ENCODE data around the gene REL.
"Not testable (repeated sequence)": the region's sequence is repeated elsewhere in the genome, so short reads cannot be mapped to it uniquely, and the experiment has no call there.

Gene REL

DNA sequence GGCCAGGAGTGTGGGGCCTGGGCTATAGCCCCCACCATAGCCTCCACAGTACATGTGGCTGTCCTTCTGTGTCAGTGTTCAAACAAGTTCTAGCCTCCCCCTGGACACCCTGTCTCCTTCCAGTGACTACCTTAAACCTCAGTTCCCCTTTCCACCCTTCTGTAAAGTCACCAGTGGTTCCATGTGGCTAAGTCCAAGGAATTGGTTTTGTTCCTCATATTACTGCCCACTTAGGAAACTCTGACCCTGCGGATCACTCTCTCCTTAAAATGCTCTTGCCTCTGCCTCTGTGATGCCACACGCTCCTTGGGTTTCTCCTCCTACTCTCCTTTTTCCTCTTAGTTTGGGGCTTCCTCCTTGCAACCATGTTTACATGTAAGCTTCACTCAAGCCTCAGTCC lies 27.8 kb upstream of the REL start:
- no peak for DNase-seq (ENCODE audit: low spot score)
- TF ChIP-seq, protein P1, sequence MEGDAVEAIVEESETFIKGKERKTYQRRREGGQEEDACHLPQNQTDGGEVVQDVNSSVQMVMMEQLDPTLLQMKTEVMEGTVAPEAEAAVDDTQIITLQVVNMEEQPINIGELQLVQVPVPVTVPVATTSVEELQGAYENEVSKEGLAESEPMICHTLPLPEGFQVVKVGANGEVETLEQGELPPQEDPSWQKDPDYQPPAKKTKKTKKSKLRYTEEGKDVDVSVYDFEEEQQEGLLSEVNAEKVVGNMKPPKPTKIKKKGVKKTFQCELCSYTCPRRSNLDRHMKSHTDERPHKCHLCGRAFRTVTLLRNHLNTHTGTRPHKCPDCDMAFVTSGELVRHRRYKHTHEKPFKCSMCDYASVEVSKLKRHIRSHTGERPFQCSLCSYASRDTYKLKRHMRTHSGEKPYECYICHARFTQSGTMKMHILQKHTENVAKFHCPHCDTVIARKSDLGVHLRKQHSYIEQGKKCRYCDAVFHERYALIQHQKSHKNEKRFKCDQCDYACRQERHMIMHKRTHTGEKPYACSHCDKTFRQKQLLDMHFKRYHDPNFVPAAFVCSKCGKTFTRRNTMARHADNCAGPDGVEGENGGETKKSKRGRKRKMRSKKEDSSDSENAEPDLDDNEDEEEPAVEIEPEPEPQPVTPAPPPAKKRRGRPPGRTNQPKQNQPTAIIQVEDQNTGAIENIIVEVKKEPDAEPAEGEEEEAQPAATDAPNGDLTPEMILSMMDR (IDR thresholded peaks at IDR 0.05; ENCODE audit: extremely low read depth, missing control alignments): no peak

DNA sequence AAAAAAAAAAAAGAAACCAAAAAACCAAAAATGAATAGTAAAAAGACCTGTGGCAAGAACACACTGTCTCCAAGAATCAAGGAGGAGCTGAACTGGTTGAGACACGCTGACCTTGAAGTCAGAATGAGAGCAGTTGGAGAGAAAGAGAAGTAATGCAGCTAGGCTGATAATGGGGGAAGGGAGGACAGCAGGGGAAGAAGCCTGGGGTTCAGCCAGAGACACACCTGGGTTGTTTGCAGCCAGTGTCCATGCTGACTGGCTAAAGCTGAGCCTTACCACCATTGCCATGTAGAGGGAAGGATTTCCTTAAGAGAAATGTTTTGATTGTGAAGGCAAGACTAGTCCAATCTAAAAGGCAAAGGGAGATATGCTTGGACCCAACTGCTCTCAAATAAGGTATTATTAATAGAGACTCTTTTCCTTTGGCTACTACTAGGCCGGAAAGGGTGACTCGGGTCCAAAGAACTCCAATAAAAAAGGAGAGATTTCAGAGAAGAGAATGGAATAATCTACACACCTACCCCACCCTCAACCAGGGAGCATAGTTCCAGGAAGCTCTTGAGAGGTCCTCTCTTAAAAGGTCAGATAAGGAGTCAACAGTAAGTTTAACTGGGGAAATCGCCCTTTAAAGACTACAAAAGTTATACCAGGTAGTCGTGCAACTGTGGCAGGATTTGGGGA lies 25.2 kb upstream of the REL start:
- TF ChIP-seq, protein P1 (IDR thresholded peaks at IDR 0.05; ENCODE audit: extremely low read depth, missing control alignments): no peak
- DNase-seq (ENCODE audit: low spot score): no peak

DNA sequence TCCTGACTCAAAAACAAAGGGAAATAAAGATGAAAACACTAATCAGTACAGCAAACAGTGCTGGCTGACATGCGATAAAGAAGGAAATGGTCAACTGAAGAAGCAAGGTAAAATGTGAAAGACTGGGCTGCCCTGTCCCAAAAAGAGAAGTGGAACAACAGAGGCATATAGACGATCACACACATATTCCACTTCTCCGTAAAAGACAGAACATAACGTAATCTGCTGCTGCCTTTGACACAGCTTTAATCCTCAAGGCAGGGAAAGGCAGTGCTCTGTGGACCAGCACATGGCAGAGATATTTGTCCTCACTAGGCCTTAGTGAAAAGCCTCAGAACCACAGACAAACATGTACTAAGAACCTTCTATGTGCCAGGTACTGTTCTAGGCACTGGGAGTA lies 24.3 kb upstream of the REL start:
- no peak for DNase-seq (ENCODE audit: low spot score)
- TF ChIP-seq, protein P1 (IDR thresholded peaks at IDR 0.05; ENCODE audit: extremely low read depth, missing control alignments): no peak

DNA sequence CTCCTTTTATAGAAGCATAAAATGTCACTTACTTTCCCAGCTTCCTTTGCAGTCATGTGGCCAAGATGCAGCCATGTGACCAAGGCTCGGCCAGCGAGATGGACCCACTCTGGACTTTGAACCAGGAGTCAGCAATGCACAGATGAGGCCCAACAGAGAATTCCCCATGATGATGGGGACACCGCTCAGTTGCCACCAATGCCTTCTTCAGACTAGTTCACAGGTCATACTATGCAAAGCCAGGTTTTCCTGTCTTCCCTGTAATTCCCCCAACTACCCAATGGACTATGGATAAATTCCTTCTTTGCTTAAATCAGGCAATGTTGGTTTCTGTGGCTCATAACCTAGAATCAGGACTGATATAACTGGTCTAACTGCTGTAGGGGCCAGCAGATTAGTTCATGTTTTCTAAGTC lies 22.5 kb upstream of the REL start:
- TF ChIP-seq, protein P1 (IDR thresholded peaks at IDR 0.05; ENCODE audit: extremely low read depth, missing control alignments): no peak
- no peak for DNase-seq (ENCODE audit: low spot score)

DNA sequence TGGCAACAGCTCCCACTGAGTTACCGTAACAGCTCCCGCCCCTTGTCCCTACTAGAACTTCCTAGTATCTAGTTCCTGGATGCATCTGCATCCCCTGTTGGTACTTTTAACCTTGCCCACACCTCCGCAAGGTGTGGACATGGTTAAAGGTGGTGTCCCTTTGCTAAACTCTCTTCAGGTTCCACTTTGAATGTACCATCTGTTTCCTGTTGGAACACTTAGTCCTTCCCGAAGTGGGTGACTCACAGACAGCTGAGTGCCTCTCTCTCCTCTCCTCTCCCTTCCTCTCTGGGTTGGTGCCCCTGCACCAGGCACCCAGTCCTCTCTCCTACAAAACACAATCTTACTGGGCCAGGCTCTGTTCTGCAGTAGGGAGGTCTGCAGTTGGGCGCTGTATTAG lies 19.6 kb upstream of the REL start:
- no peak for DNase-seq (ENCODE audit: low spot score)
- TF ChIP-seq, protein P1 (IDR thresholded peaks at IDR 0.05; ENCODE audit: extremely low read depth, missing control alignments): no peak

DNA sequence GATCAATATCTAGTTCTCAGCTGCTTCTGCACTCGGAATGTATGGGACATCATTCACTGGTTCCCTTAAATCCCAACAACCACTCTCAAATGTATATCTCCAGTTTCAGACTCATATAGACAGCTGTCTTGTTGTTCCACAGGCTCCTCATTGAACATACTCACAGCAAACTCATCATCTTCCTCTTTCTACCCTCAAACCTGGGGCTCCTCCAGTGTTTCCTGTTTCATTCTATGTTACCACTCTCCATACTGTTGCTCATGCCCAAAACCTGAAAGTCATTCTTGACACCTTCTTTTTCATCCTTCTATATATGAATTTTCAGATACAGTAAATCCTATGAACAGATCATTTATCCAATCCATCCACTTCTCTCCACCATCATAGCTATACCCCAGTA lies 18.7 kb upstream of the REL start:
- TF ChIP-seq, protein P1 (IDR thresholded peaks at IDR 0.05; ENCODE audit: extremely low read depth, missing control alignments): no peak
- no peak for DNase-seq (ENCODE audit: low spot score)

DNA sequence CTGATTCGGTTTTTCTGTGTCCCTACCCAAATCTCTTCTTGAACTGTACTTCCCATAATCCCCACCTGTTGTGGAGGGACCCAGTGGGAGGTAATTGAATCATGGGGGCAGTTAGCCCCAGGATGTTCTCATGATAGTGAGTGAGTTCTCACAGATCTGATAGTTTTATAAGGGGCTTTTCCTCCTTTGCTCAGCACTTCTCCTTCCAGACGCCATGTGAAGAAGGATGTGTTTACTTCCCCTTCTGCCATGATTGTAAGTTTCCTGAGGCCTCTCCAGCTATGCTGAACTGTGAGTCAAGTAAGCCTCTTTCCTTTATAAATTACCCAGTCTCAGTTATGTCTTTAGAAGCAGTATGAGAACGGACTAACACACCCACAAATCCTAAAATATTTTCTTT lies 16.0 kb upstream of the REL start:
- not testable (repeated sequence) for DNase-seq (ENCODE audit: low spot score)

DNA sequence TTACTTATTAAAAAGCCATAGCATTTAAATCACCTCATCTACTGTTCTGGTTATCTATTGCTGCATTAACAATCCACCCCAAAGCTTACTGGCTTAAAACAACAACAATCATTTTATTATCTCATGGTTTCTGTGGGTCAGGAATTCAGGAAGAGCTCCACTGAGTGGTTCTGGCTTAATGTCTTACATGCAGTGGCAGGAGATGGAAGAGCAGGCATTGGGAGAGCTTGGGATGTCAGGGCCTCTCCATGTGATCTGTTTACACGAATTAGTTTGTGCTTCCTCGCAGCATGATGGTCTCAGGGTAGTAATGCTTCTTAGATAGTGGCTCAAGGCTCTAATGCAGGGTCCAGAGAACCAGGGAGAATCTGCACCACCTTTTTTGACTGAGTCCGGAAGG lies 14.4 kb upstream of the REL start:
- no peak for DNase-seq (ENCODE audit: low spot score)
- TF ChIP-seq, protein P1 (IDR thresholded peaks at IDR 0.05; ENCODE audit: extremely low read depth, missing control alignments): no peak
